ENCODE measurements around the gene NFIX. TPM values are rescaled to one million over a fixed set of nuclear protein-coding genes. Genes with fewer than 3 reads are reported as not detected.
"Not testable (repeated sequence)": the region's sequence is repeated elsewhere in the genome, so short reads cannot be mapped to it uniquely, and the experiment has no call there.

The NFIX gene
- total RNA-seq, 4 donors from 2014 or later = 126 to 223 (median 176) TPM

DNA sequence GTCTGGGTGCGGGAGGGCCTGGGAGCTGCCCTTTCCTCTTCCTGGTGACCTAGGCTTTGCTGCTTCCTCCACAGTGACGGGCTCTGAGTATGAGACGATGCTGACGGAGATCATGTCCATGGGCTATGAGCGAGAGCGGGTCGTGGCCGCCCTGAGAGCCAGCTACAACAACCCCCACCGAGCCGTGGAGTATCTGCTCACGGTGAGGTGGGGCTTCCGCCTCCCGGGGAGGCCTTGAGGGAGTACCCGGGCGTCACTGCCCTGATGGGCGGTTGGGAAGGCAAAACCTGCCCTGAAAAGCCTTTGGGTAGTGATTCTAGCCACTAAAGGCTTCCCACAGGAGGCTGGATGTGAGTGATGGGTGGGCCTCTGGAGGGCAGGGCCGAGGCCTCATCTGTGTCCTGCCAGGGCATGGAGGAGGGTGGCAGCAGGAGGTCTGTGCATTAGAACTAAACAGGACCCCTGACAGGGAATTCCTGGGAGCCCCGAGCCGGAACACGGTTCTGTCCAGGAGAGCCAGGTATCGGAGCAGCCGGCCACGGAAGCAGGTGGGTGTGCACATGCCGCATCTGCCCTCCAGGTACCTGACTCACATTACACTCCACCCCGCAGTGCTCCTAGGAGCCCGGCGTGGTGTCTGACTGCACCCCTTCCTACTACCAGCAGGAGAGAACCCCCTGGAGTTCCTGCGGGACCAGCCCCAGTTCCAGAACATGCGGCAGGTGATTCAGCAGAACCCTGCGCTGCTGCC is 46.5 kb upstream of the NFIX start:
- Histone ChIP-seq H3K9me3 (no peaks in the 10 kb centered on the region), H3K27ac (no peak overlapping the region), H3K36me3 (peaks cover 70% of the 10 kb centered on the region), H3K4me1 (peaks cover 39% of the 10 kb centered on the region), H3K4me3 (no peak overlapping the region), H3K27me3 (no peaks in the 10 kb centered on the region)
- DNase-seq (ENCODE audit: low spot score in 2 of 2) = no peak
- 94% methylated on average over 18 of the region's 30 CpGs for WGBS
- no peak for TF ChIP-seq EP300 (IDR thresholded peaks at IDR 0.05)
- TF ChIP-seq, protein P1, sequence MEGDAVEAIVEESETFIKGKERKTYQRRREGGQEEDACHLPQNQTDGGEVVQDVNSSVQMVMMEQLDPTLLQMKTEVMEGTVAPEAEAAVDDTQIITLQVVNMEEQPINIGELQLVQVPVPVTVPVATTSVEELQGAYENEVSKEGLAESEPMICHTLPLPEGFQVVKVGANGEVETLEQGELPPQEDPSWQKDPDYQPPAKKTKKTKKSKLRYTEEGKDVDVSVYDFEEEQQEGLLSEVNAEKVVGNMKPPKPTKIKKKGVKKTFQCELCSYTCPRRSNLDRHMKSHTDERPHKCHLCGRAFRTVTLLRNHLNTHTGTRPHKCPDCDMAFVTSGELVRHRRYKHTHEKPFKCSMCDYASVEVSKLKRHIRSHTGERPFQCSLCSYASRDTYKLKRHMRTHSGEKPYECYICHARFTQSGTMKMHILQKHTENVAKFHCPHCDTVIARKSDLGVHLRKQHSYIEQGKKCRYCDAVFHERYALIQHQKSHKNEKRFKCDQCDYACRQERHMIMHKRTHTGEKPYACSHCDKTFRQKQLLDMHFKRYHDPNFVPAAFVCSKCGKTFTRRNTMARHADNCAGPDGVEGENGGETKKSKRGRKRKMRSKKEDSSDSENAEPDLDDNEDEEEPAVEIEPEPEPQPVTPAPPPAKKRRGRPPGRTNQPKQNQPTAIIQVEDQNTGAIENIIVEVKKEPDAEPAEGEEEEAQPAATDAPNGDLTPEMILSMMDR (IDR thresholded peaks at IDR 0.05) = no peak
- TF ChIP-seq POLR2AphosphoS5 (IDR thresholded peaks at IDR 0.05) = no peak
- no peak for TF ChIP-seq POLR2A (IDR thresholded peaks at IDR 0.05)

DNA sequence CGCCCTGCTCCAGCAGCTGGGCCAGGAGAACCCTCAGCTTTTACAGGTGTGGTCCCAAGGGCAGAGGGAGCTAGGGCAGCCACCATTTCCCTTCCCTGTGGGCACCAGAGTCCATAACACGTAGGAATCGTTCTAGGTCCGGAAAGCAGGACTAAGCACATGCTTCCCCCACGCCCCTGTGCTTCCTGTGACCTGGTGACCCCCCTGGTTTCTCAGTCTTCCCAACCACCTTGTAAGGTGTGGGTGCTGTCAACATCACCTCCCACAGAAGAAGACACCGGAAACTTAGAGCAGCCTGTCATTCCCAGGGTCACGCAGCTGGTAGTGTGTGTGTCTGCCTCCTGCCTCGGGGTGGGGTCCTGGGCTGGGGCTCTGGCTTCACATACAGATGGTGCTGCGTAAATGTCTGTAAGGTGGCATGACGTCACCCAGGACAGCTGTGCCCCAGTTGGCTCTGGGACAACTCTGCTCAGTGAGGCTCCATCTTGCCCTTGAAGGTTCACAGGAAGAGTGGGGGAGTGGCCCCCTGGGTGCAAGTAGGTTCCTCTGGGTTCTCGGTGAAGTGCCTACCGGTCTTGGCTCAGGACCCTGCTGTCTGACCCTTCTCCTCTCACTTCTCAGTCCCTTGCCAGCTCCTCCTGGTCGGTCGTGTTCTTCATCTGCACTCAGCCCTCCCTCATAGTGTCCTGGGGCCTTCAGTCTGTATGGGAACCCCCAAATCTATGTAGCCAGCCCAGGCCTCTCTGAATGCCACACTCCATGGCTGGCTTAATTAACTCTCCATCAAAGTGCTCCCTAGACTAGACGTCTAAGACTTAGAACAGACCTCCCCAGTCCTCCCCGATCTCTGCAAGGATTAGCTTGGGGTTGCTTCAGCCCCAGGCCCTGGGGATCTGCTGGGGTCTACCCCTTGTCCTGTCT is 45.7 kb upstream of the NFIX start:
- Histone ChIP-seq H3K9me3 (no peaks in the 10 kb centered on the region), H3K27me3 (no peaks in the 10 kb centered on the region), H3K4me1 (peaks cover 47% of the 10 kb centered on the region), H3K36me3 (peaks cover 70% of the 10 kb centered on the region), H3K4me3 (no peak overlapping the region), H3K27ac (no peak overlapping the region)
- WGBS = 73% methylated on average over 12 of the region's 16 CpGs
- DNase-seq (ENCODE audit: low spot score in 2 of 2) = no peak
- TF ChIP-seq POLR2AphosphoS5 (IDR thresholded peaks at IDR 0.05) = no peak
- no peak for TF ChIP-seq EP300 (IDR thresholded peaks at IDR 0.05)
- TF ChIP-seq, protein P1 (IDR thresholded peaks at IDR 0.05) = no peak

DNA sequence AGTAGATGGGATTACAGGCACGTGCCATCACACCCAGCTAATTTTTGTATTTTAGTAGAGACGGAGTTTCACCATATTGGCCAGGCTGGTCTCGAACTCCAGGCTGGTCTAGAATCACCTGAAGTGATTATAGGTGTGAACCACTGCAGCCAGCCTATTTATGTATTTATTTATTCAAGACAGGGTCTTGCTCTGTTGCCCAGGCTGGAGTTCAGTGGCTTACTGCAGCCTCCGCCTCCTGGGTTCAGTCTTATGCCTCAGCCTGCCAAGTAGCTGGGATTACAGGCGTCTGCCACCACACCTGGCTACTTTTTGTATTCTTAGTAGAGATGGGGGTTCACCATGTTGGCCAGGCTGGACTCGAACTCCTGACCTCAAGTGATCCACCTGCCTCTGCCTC is 43.2 kb upstream of the NFIX start:
- Histone ChIP-seq H3K36me3 (peaks cover 69% of the 10 kb centered on the region), H3K4me1 (peaks cover 51% of the 10 kb centered on the region), H3K27ac (peak overlapping the region; percentile 17)
- DNase-seq (ENCODE audit: low spot score in 2 of 2); H3K27me3 ChIP-seq; H3K9me3 ChIP-seq; H3K4me3 ChIP-seq: not testable (repeated sequence)
- WGBS = 95% methylated on average over 6 of the region's 6 CpGs

DNA sequence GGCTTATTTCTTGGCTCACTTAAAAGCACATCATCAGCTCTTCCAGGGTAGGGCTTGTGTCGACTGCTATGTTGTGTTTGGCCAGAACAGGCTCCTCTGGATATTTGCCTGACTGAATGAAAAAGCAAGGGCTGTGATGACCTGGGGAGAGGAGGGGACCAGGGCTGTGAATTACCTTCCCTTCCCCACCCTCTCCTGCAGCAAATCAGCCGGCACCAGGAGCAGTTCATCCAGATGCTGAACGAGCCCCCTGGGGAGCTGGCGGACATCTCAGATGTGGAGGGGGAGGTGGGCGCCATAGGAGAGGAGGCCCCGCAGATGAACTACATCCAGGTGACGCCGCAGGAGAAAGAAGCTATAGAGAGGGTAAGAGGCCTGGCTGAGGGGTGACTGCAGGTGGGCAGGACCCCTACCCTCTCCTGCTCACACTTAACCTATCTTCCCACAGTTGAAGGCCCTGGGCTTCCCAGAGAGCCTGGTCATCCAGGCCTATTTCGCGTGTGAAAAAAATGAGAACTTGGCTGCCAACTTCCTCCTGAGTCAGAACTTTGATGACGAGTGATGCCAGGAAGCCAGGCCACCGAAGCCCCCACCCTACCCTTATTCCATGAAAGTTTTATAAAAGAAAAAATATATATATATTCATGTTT is 42.7 kb upstream of the NFIX start:
- peaks cover 48% of the 10 kb centered on the region for H3K4me1 ChIP-seq
- no peak for DNase-seq (ENCODE audit: low spot score in 2 of 2)
- no peaks in the 10 kb centered on the region for H3K9me3 ChIP-seq
- H3K4me3 ChIP-seq = no peak overlapping the region
- no peaks in the 10 kb centered on the region for H3K27me3 ChIP-seq
- H3K27ac ChIP-seq = peak overlapping the region; percentile 17
- WGBS = 55% methylated on average over 12 of the region's 12 CpGs
- peaks cover 69% of the 10 kb centered on the region for H3K36me3 ChIP-seq
- TF ChIP-seq, protein P1 (IDR thresholded peaks at IDR 0.05) = no peak
- TF ChIP-seq POLR2A (IDR thresholded peaks at IDR 0.05) = no peak
- no peak for TF ChIP-seq POLR2AphosphoS5 (IDR thresholded peaks at IDR 0.05)
- TF ChIP-seq EP300 (IDR thresholded peaks at IDR 0.05) = no peak

DNA sequence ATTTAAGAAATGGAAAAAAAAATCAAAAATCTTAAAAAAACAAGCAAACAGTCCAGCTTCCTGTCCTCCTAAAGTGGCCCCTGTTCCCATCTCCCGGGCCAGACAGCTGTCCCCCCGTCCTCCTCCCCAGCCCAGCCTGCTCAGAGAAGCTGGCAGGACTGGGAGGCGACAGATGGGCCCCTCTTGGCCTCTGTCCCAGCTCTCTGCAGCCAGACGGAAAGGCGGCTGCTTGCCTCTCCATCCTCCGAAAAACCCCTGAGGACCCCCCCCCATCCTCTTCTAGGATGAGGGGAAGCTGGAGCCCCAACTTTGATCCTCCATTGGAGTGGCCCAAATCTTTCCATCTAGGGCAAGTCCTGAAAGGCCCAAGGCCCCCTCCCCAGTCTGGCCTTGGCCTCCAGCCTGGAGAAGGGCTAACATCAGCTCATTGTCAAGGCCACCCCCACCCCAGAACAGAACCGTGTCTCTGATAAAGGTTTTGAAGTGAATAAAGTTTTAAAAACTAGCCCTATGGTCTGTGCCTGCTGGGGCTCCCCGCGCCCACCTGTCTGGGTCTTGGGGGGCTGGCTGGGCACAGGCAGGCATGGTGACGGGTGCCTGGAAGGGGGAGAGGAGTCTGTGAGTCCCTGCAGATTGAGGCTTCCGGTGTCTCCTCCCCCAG is 42.0 kb upstream of the NFIX start:
- Histone ChIP-seq H3K4me3 (no peak overlapping the region), H3K4me1 (peaks cover 44% of the 10 kb centered on the region), H3K27ac (no peak overlapping the region), H3K9me3 (no peaks in the 10 kb centered on the region), H3K36me3 (peaks cover 64% of the 10 kb centered on the region), H3K27me3 (no peaks in the 10 kb centered on the region)
- 59% methylated on average over 11 of the region's 11 CpGs for WGBS
- TF ChIP-seq, protein P1 (IDR thresholded peaks at IDR 0.05) = no peak
- TF ChIP-seq EP300 (IDR thresholded peaks at IDR 0.05) = no peak
- TF ChIP-seq POLR2A (IDR thresholded peaks at IDR 0.05) = no peak
- TF ChIP-seq POLR2AphosphoS5 (IDR thresholded peaks at IDR 0.05) = no peak
- no peak for DNase-seq (ENCODE audit: low spot score in 2 of 2)
